Testis (tissue), 2 donors: Measurements from ENCODE around the gene ME1.

ENCODE experiments used
- CTCF ChIP-seq, 3 experiments: fragments of 450-650 bp in 2 of 3; fragments of 200-600 bp in 1 of 3; sonication (generic) in 1 of 3; IDR thresholded peaks; one replicate each; pipeline ENCODE4 v1.5.1; 2016 to 2019; ENCODE audit warnings: antibody characterized with exemption in 3 of 3, mild to moderate bottlenecking in 2 of 3, moderate library complexity in 1 of 3
- POLR2A ChIP-seq: fragments of 450-650 bp; IDR thresholded peaks from one replicate; pipeline ENCODE4 v1.6.1; 2017; ENCODE audit warnings: antibody characterized with exemption, mild to moderate bottlenecking, moderate library complexity

- TF ChIP-seq CTCF (IDR thresholded peaks at IDR 0.05), result no peak
- TF ChIP-seq POLR2A, result no peak
These were observed 170.3 kb downstream of the ME1 start for GRCh38 chr6:83260577-83260976.
